ENCODE results near the gene CNKSR3.

The CNKSR3 gene

DNA sequence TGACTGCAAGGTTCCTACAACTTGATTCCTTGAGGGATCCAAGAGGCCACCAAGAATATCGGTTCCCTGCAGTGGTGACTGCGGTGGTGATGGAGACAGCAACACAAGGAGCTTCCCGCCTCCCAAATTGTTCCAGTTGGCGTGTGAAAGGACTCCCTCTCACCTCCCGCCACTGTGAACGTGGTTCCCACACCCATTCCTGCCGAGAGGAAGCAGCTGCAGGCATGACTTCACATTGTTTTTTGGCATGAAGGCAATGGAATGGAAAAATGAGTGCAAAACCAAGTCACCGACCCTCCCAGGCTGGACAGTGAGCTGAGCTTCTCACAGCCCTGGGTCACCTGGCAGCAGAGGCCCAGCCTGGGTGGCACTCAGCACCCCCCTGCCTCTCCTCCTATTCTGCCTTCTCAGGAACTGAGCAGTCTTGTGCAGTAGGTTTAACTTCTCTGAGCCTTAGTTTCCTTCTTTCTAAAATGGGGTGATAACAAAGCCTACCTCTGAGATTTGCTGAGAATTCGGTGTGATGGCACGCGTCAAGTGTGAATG is 75.0 kb downstream of the CNKSR3 start:
- H3K4me3 ChIP-seq (replicated peaks in 1 of 2; ENCODE audit: low read depth in 2 of 2, low read length in 2 of 2): no peak overlapping the region
- TF ChIP-seq, protein P1, sequence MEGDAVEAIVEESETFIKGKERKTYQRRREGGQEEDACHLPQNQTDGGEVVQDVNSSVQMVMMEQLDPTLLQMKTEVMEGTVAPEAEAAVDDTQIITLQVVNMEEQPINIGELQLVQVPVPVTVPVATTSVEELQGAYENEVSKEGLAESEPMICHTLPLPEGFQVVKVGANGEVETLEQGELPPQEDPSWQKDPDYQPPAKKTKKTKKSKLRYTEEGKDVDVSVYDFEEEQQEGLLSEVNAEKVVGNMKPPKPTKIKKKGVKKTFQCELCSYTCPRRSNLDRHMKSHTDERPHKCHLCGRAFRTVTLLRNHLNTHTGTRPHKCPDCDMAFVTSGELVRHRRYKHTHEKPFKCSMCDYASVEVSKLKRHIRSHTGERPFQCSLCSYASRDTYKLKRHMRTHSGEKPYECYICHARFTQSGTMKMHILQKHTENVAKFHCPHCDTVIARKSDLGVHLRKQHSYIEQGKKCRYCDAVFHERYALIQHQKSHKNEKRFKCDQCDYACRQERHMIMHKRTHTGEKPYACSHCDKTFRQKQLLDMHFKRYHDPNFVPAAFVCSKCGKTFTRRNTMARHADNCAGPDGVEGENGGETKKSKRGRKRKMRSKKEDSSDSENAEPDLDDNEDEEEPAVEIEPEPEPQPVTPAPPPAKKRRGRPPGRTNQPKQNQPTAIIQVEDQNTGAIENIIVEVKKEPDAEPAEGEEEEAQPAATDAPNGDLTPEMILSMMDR (IDR thresholded peaks at IDR 0.05; ENCODE audit: low read depth, low read length): no peak

DNA sequence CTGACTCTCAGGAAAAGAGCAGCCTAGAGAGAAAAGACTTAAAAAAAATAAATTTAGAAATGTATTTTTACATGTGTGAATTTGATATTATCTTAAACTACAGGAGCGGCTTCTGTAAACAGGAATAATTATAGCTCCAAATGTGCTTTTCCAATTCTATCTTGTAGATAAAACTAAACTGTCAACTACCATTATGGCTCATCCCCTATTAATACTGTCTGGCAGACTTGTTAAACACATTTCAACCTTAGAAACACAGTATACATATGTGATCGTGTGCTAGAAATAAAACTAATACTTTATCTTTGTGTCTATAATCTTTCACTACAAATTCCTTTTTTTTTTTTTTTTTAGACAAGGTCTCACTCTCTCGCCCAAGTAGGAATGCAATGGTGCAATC is 75.8 kb downstream of the CNKSR3 start:
- H3K4me3 ChIP-seq (replicated peaks in 1 of 2; ENCODE audit: low read depth in 2 of 2, low read length in 2 of 2): no peak overlapping the region
- TF ChIP-seq, protein P1 (IDR thresholded peaks at IDR 0.05; ENCODE audit: low read depth, low read length): no peak
- DNase-seq (ENCODE audit: low read depth in 2 of 2): no peak

More for the DNA sequence above, 75.0 kb downstream of the CNKSR3 start:
- DNase-seq (ENCODE audit: low read depth in 2 of 2): no peak

DNA sequence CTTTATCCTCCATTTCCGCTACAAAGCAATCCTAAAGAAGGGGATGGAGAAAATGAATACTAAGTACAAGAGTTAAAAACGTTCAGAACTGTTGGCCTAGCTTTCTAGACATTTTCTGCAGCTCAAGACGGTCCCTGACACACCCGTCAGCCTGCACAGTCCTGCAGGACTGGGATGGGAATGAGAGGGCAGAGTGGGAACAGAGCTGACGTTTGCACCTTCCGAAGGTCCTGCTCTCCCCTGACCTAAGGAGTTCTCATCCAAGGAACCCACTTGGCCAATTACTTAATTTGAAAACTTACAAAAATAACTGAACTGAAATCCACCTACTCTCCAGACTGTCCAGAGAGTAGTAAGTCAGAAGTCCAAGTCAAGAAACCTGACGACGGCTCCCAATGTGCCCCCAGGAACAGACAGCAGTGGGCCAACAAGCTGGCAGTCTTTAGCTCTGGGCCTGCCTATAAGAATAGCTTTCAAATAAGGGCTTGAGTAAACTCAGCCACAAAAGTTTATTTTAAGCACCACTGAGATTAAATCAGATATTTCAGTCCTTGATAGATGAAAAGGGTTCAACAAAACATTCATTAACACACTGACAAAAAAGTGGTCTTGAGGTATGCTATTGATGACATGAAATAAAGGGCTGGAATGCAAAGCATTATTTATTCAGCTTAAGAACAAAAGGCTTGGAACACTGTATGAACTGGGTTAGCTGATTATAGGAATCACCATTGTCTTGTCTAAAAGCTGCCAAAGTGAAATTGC is 76.8 kb downstream of the CNKSR3 start:
- no peak for DNase-seq (ENCODE audit: low read depth in 2 of 2)
- TF ChIP-seq, protein P1 (IDR thresholded peaks at IDR 0.05; ENCODE audit: low read depth, low read length): no peak
- H3K4me3 ChIP-seq (replicated peaks in 1 of 2; ENCODE audit: low read depth in 2 of 2, low read length in 2 of 2): no peak overlapping the region

DNA sequence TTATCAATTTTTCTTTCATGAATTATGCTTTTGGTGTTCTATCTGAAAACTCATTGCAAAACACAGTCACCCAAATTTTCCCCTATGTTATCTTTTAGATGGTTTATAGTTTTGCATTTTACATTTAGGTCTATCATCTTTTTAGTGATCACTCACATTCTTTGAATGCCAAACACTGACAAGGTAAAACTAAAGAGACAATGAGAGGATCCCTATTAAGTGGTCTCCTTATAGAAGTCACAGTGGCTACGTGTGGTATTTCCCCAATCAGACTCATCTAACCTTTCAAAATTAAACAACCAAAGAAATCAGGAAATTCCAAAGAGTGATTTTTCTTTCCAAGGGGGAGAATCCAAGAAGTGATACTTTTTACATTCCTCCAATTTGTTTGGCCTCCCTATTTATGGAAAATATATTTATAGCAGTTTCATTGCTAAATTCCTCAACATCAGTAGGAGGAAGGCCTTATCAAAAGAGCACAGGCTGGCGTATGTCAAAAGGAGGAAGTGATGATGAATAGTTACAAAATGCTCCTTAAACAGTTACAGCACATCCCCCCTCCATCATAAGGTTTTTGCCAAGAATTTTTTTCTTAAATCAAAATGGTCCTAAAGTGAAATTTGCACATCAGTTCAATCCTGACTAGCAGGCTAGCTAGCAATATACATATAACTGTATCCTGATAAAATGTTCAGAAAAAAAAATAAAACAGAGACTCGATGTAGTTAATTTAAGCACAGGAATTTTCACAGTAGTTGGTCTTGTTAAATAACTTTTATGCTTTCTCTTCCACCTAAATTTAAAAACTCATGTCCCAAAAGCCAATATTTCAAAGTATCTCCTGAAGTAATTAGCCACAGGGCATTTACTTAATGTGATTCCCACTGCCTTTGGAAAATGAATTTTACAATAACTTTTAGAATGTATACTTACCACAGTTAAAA is 77.7 kb downstream of the CNKSR3 start:
- DNase-seq (ENCODE audit: low read depth in 2 of 2): peak; percentile 68 to 94
- TF ChIP-seq, protein P1 (IDR thresholded peaks at IDR 0.05; ENCODE audit: low read depth, low read length): no peak
- no peak overlapping the region for H3K4me3 ChIP-seq (replicated peaks in 1 of 2; ENCODE audit: low read depth in 2 of 2, low read length in 2 of 2)

DNA sequence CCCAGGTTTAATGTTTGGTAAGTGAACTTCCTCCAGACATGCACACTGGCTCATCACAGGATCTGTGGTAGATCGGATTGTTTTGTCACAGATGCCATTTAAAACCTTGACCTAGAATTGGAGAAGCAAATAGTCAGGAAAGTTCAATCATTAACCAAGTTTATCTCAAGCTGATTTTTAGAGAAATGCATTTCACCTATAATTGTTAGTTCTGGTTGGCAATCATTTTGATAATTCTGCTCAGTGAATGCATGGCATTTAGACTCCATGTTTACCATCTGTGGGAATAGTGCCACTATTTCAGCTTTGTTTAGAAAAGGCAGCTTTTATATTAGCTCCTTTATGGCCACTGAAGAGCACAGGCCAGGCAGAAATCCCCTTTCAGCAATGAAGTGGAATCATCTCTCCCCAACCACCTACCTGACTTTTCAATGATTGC is 80.0 kb downstream of the CNKSR3 start:
- no peak overlapping the region for H3K4me3 ChIP-seq (replicated peaks in 1 of 2; ENCODE audit: low read depth in 2 of 2, low read length in 2 of 2)
- DNase-seq (ENCODE audit: low read depth in 2 of 2): no peak
- TF ChIP-seq, protein P1 (IDR thresholded peaks at IDR 0.05; ENCODE audit: low read depth, low read length): no peak

DNA sequence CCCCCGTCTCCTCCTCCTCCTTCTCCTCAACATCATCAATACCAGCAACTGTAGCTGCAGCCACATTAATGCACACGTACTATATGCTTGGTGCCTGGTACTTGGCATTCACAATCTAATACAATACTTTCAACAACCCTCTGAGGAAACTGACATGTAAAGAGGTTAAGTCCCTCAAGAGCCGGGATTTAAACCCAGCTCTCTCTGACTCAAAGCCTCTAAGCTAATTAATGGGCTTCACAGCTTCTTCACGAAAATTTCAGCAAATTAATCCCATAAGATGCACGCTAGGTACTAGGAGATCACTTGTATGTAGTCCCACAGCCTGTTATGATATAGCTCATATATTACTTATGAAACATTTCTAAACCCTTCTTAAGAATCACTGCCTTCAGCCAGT is 80.8 kb downstream of the CNKSR3 start:
- H3K4me3 ChIP-seq (replicated peaks in 1 of 2; ENCODE audit: low read depth in 2 of 2, low read length in 2 of 2): no peak overlapping the region
- DNase-seq (ENCODE audit: low read depth in 2 of 2): no peak
- TF ChIP-seq, protein P1 (IDR thresholded peaks at IDR 0.05; ENCODE audit: low read depth, low read length): no peak
